H7 (cell line): ENCODE results near the gene SLC24A4. TPM values are rescaled to one million over a fixed set of nuclear protein-coding genes. Genes with fewer than 3 reads are reported as not detected.

Experiments
- DNase-seq: peaks from one replicate; pipeline ENCODE4 v3.0.0; 2012
- H3K27me3 ChIP-seq: 2 replicates; pipeline ENCODE4 v1.6.0; 2011; ENCODE audit warnings: mild to moderate bottlenecking, low read length; ENCODE audit not compliant: control insufficient read depth, insufficient read depth
- H3K36me3 ChIP-seq: replicated peaks from 2 replicates; pipeline ENCODE4 v1.5.1; 2011; ENCODE audit warnings: low read length; ENCODE audit not compliant: control insufficient read depth, insufficient read depth
- H3K4me3 ChIP-seq: 2 replicates; pipeline ENCODE4 v1.5.1; 2011; ENCODE audit warnings: low read depth, mild to moderate bottlenecking, control low read depth, low read length, moderate library complexity; ENCODE audit not compliant: insufficient read depth
- total RNA-seq: library from RNA; depleted of rRNA; stranded (reverse); fragments of >200 nt; shearing (Covaris generic); gene quantifications from 2 replicates; pipeline ENCODE4 v1.2.3, GENCODE V29; 2014

The SLC24A4 gene
- total RNA-seq, 1 experiment from 2014 or later: under 0.01 TPM

- no peaks in the 10 kb centered on the region for H3K27me3 ChIP-seq
- no peak for DNase-seq
- H3K36me3 ChIP-seq: no peaks in the 10 kb centered on the region
- no peak overlapping the region for H3K4me3 ChIP-seq
Observed at GRCh38 chr14:92413379-92413778, 90.4 kb downstream of the SLC24A4 start.

- no peak for DNase-seq
- no peaks in the 10 kb centered on the region for H3K27me3 ChIP-seq
Observed at GRCh38 chr14:92414690-92415445, 91.9 kb downstream of the SLC24A4 start.

GRCh38 chr14:92415969-92416368 lies 93.0 kb downstream of the SLC24A4 start:
- DNase-seq: no peak
- H3K27me3 ChIP-seq: no peaks in the 10 kb centered on the region
- no peak overlapping the region for H3K4me3 ChIP-seq
- H3K36me3 ChIP-seq: no peaks in the 10 kb centered on the region

More at GRCh38 chr14:92414690-92415445, 91.9 kb downstream of the SLC24A4 start:
- no peaks in the 10 kb centered on the region for H3K36me3 ChIP-seq
- no peak overlapping the region for H3K4me3 ChIP-seq

GRCh38 chr14:92416544-92416943 lies 93.6 kb downstream of the SLC24A4 start:
- no peak for DNase-seq
- H3K4me3 ChIP-seq: no peak overlapping the region
- H3K27me3 ChIP-seq: no peaks in the 10 kb centered on the region
- no peaks in the 10 kb centered on the region for H3K36me3 ChIP-seq

- Histone ChIP-seq H3K27me3 (no peaks in the 10 kb centered on the region), H3K4me3 (no peak overlapping the region), H3K36me3 (no peaks in the 10 kb centered on the region)
- DNase-seq: no peak
Observed at GRCh38 chr14:92417759-92418158, 94.8 kb downstream of the SLC24A4 start.

GRCh38 chr14:92421751-92422150 lies 98.8 kb downstream of the SLC24A4 start:
- Histone ChIP-seq H3K27me3 (no peaks in the 10 kb centered on the region), H3K4me3 (no peak overlapping the region), H3K36me3 (no peaks in the 10 kb centered on the region)
- DNase-seq: no peak

GRCh38 chr14:92425101-92425500 lies 102.1 kb downstream of the SLC24A4 start:
- no peak for DNase-seq
- no peaks in the 10 kb centered on the region for H3K27me3 ChIP-seq
- no peaks in the 10 kb centered on the region for H3K36me3 ChIP-seq
- no peak overlapping the region for H3K4me3 ChIP-seq

GRCh38 chr14:92426237-92426636 lies 103.3 kb downstream of the SLC24A4 start:
- no peak for DNase-seq
- no peak overlapping the region for H3K4me3 ChIP-seq
- no peaks in the 10 kb centered on the region for H3K27me3 ChIP-seq
- H3K36me3 ChIP-seq: no peaks in the 10 kb centered on the region

GRCh38 chr14:92427096-92427495 lies 104.1 kb downstream of the SLC24A4 start:
- Histone ChIP-seq H3K36me3 (no peaks in the 10 kb centered on the region), H3K27me3 (no peaks in the 10 kb centered on the region), H3K4me3 (no peak overlapping the region)
- DNase-seq: no peak

GRCh38 chr14:92430686-92431085 lies 107.7 kb downstream of the SLC24A4 start:
- no peaks in the 10 kb centered on the region for H3K36me3 ChIP-seq
- DNase-seq: no peak
- H3K4me3 ChIP-seq: no peak overlapping the region
- no peaks in the 10 kb centered on the region for H3K27me3 ChIP-seq

GRCh38 chr14:92431199-92431725 lies 108.3 kb downstream of the SLC24A4 start:
- H3K36me3 ChIP-seq: no peaks in the 10 kb centered on the region
- no peak for DNase-seq
- no peak overlapping the region for H3K4me3 ChIP-seq

GRCh38 chr14:92433407-92433806 lies 110.4 kb downstream of the SLC24A4 start:
- no peak overlapping the region for H3K4me3 ChIP-seq
- DNase-seq: no peak

More at GRCh38 chr14:92431199-92431725, 108.3 kb downstream of the SLC24A4 start:
- no peaks in the 10 kb centered on the region for H3K27me3 ChIP-seq

GRCh38 chr14:92435154-92435553 lies 112.2 kb downstream of the SLC24A4 start:
- no peaks in the 10 kb centered on the region for H3K27me3 ChIP-seq
- no peak overlapping the region for H3K4me3 ChIP-seq
- no peak for DNase-seq
- no peaks in the 10 kb centered on the region for H3K36me3 ChIP-seq

More at GRCh38 chr14:92433407-92433806, 110.4 kb downstream of the SLC24A4 start:
- no peaks in the 10 kb centered on the region for H3K27me3 ChIP-seq
- no peaks in the 10 kb centered on the region for H3K36me3 ChIP-seq

- Histone ChIP-seq H3K4me3 (no peak overlapping the region), H3K36me3 (no peaks in the 10 kb centered on the region), H3K27me3 (no peaks in the 10 kb centered on the region)
- DNase-seq: no peak
Observed at GRCh38 chr14:92436115-92436776, 113.3 kb downstream of the SLC24A4 start.

- H3K36me3 ChIP-seq: no peaks in the 10 kb centered on the region
Observed at GRCh38 chr14:92437309-92437708, 114.3 kb downstream of the SLC24A4 start.

More at GRCh38 chr14:92437309-92437708, 114.3 kb downstream of the SLC24A4 start:
- DNase-seq: no peak
- H3K4me3 ChIP-seq: no peak overlapping the region
- H3K27me3 ChIP-seq: no peaks in the 10 kb centered on the region
